Pancreas (tissue), 10 donors: ENCODE results near the gene SULT4A1. TPM values are rescaled to one million over a fixed set of nuclear protein-coding genes. Genes with fewer than 3 reads are reported as not detected.
A peak's percentile ranks its signal among the peaks of the same experiment; 100 is the strongest.

Source experiments
- ATAC-seq, 4 donors: fragments of 200-7000 bp; cut with Tn5 transposase; one replicate each; pipeline versions ENCODE4 v1.8.0 to v1.9.1; 2020; ENCODE audit warnings: mild to moderate bottlenecking in 4 of 4, moderate library complexity in 4 of 4
- DNase-seq, 6 donors: peaks; one replicate each; pipeline ENCODE4 v3.0.0-alpha.2; 2020
- FAIRE-seq: peaks from 2 replicates; lab custom pipeline; 2012; peaks lifted over from hg19 to GRCh38; lab: Jason Lieb, UNC
- H3K27ac ChIP-seq, 4 donors: fragments of 200-600 bp; sonication (generic); 1 replicate in 3 of 4; 2 replicates in 1 of 4; pipeline versions ENCODE4 v1.5.0 to v1.8.0; 2020
- H3K27me3 ChIP-seq, 4 donors: fragments of 200-600 bp; one replicate each; pipeline ENCODE4 v1.8.0; 2021
- H3K36me3 ChIP-seq, 3 donors: fragments of 200-600 bp; sonication (generic) in 1 of 3; one replicate each; pipeline versions ENCODE4 v1.5.0 to v1.8.0; 2020 to 2021
- H3K4me1 ChIP-seq, 3 donors: fragments of 200-600 bp; one replicate each; pipeline ENCODE4 v1.8.0; 2021
- H3K4me3 ChIP-seq, 4 donors: fragments of 200-600 bp; sonication (generic) in 2 of 4; one replicate each; pipeline versions ENCODE4 v1.5.0 to v1.8.0; 2020 to 2021
- H3K9me3 ChIP-seq, 4 donors: fragments of 200-600 bp; one replicate each; pipeline ENCODE4 v1.8.0; 2021
- CTCF ChIP-seq, 4 donors: fragments of 200-600 bp; sonication (generic) in 3 of 4; IDR thresholded peaks; one replicate each; pipeline versions ENCODE4 v1.5.0 to v1.8.0; 2021; ENCODE audit warnings: antibody characterized with exemption in 4 of 4
- WGBS, 2 donors: extraction: QIAGEN DNeasy Blood & Tissue Kit; methylation state at CpG; one replicate each; pipeline ENCODE4 v1.1.7; 2013; 5-methylcytosine and 5-hydroxymethylcytosine counted together
- intact Hi-C, 3 donors: fragments of 100-400 bp; cut with DNase I; formaldehyde crosslinking; loops; one replicate each; pipeline versions ENCODE4 v1.11.1 to v1.14.2; 2022
- polyA plus RNA-seq, 2 donors: library from polyadenylated mRNA; stranded (reverse); fragments of 200-250 nt; gene quantifications; one replicate each; pipeline ENCODE4 v1.2.3, GENCODE V29; 2013
- total RNA-seq, 6 donors: library from RNA; stranded (reverse); fragmentation: NEBNext Ultra II Directional in 4 of 6; extraction: Animal tissue kit (Norgen Biotek cat#: 25700) in 4 of 6; gene quantifications; one replicate each; pipeline versions ENCODE4 v1.2.1 to v1.2.4, GENCODE V29; 2021 to 2023
- donor health status: healthy with polysubstance abuse.
- donor health status: DM: no; HTN: no; CAD: no; lungs with moderate emphysema.
- donor health status: DM: no; HTN: no; CAD: no.
- donor health status: control.
- donor health status: control.
- donor health status: Bipolar disorder and iron deficiency.
- donor health status: DM: yes; HTN: yes; CAD: no.
- donor health status: DM: no; HTN: no; CAD: no.
- donor health status: DM: no; HTN: no; CAD: no.
- donor health status: DM: yes; HTN: yes; CAD: no.

SULT4A1 gene
- total and polyA plus RNA-seq, 8 donors: 0.09 to 5.4 (median 0.37) TPM; not detected in 1

GRCh38 chr22:43827003-43827735, 35.1 kb downstream of the SULT4A1 start:
- Histone ChIP-seq H3K4me1 (peaks cover 6 to 15% (median 12%) of the 10 kb centered on the region in 3 donors), H3K9me3 (no peaks in the 10 kb centered on the region), H3K27ac (no peak overlapping the region), H3K27me3 (no peaks in the 10 kb centered on the region), H3K36me3 (no peaks in the 10 kb centered on the region), H3K4me3 (no peak overlapping the region)
- FAIRE-seq: no peak
- no peak for ATAC-seq
- DNase-seq: no peak
- no peak for TF ChIP-seq CTCF (IDR thresholded peaks at IDR 0.05)
- intact Hi-C loops: loop anchor here in 2 of 3 donors (5.0 to 10.0 kb wide), 2 partner anchors 440 to 552 kb away; no protein-coding TSS in a partner anchor
- WGBS, 2 donors: 39 to 49% methylated on average over 13 of the region's 13 CpGs

DNA sequence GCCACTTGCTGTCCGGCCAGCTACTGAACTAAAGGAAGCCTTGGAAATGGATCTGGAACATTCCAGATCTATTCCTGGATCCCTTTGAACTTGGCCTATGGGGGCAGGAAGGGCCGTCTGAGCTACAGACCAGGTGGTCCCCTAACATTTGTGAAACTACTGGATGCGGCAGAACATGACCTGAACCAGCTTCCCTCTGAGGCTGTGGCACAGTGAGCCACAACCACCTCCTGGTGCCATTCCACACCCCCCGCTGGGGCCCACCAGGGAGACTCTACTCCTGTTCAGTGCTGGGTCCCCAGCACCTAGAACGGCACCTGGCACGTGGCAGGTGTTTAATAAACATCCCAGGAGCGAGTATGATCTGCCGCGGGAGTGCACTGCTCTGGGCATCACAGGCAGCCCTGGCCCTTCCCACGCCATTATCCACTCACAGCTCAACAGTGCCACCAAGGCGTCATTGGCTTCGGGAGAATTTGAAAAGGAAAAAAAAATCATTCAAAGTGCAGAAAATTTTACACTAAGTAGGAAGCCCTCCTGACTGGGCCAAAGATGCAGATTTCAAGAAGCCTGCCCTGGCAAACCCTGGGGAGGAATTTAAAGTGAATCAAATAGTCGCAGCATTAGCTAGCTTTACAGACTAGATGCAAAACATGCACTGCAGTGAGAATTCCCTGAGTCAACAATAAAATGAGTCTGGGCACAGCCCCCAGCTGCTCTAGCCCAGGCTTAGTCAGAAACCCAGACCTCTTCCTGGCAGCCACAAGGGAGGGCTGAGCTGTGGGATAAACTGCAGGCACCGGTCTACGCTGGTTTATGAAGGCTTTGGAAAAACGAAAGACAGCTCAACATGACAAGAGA, 35.9 kb downstream of the SULT4A1 start:
- peak in 3 of 4 donors; percentile 15 to 19 (median 17) for TF ChIP-seq CTCF (IDR thresholded peaks at IDR 0.05)
- FAIRE-seq (no peak), DNase-seq (peak in 5 of 6 donors; percentile 29 to 69 (median 44)), ATAC-seq (peak in 3 of 4 donors; percentile 59 to 61 (median 60))
- intact Hi-C loops: loop anchor here in 2 of 3 donors (5.0 to 10.0 kb wide), 2 partner anchors 439 to 552 kb away; no protein-coding TSS in a partner anchor
- WGBS, 2 donors: 22 to 27% methylated on average over 16 of the region's 16 CpGs
- no peaks in the 10 kb centered on the region for H3K9me3 ChIP-seq
- H3K4me3 ChIP-seq: no peak overlapping the region
- H3K27me3 ChIP-seq: no peaks in the 10 kb centered on the region
- H3K27ac ChIP-seq: no peak overlapping the region
- H3K4me1 ChIP-seq: peaks cover 6 to 15% (median 12%) of the 10 kb centered on the region in 3 donors
- no peaks in the 10 kb centered on the region for H3K36me3 ChIP-seq

DNA sequence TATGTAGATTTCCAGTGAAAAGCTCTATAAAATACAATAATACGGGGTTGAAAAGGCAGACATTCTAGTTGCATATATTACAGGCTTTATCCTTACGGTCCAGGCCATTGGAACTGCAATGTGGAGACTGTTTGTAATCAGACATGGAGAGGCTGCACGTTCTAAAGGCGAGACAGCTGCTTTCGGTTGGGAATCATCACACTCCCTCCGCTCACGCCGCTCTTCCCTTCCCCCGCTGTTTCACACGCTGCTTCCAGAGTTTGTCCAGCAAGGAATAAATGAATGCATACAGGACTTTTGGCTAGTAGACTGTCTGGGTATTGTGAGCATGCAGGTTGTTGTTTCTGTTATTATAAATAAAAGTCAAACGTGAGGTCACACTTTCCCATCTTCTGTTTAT, 36.7 kb downstream of the SULT4A1 start:
- no peaks in the 10 kb centered on the region for H3K36me3 ChIP-seq
- H3K27ac ChIP-seq: no peak overlapping the region
- no peak for TF ChIP-seq CTCF (IDR thresholded peaks at IDR 0.05)
- ATAC-seq (no peak), DNase-seq (peak in 1 of 6 donors; percentile 1), FAIRE-seq (no peak)
- peaks cover 6 to 15% (median 12%) of the 10 kb centered on the region in 3 donors for H3K4me1 ChIP-seq
- WGBS, 2 donors: 78 to 83% methylated on average over 11 of the region's 11 CpGs
- H3K9me3 ChIP-seq: no peaks in the 10 kb centered on the region
- intact Hi-C loops: loop anchor here in 2 of 3 donors (5.0 to 10.0 kb wide), 2 partner anchors 438 to 551 kb away; no protein-coding TSS in a partner anchor
- H3K4me3 ChIP-seq: no peak overlapping the region
- no peaks in the 10 kb centered on the region for H3K27me3 ChIP-seq

DNA sequence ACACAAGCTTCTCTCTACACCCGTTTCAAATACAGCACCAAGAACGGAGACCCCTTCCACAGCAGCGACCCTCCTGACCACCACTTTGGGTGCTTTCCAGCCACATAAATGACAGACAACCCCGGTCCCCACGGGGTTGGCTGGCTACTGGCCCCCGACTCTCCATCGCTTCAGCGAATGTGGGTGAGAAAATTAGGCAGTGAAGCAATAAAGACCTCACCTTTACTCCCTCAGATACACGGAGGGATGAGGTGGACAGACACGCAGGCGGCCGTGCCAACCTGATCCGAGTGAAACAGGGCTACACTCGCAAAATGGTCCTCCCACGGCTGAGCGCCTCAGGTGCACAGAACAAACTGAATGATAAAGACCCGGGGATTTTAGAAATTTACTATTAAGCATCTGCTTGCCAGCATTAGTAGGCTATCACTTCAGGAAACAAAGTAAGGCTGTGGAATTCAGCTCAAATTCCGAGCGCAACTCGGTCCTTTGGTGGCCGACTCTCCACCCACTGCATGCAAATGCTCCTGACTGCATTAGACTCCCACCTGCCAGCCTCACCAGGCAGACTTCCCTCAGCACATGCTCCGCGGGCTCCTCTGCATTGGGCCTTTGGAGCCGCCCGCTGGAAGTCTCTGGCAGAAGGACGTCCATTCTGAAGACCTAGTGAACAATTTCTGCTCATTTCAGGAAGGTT, 37.4 kb downstream of the SULT4A1 start:
- Histone ChIP-seq H3K9me3 (no peaks in the 10 kb centered on the region), H3K36me3 (no peaks in the 10 kb centered on the region), H3K27me3 (no peaks in the 10 kb centered on the region), H3K4me1 (peaks cover 6 to 15% (median 12%) of the 10 kb centered on the region in 3 donors), H3K27ac (no peak overlapping the region), H3K4me3 (no peak overlapping the region)
- no peak for FAIRE-seq
- ATAC-seq: no peak
- intact Hi-C loops: loop anchor here in 2 of 3 donors (5.0 to 10.0 kb wide), 2 partner anchors 438 to 550 kb away; no protein-coding TSS in a partner anchor
- WGBS, 2 donors: 62 to 76% methylated on average over 26 of the region's 26 CpGs
- peak in 3 of 6 donors; percentile 8 to 49 (median 30) for DNase-seq
- no peak for TF ChIP-seq CTCF (IDR thresholded peaks at IDR 0.05)
